Neutrophil (primary cell): ENCODE results near the gene ZNF35.
A peak's percentile ranks its signal among the peaks of the same experiment; 100 is the strongest.

Experiments
- H3K27ac ChIP-seq: fragments of 200-600 bp; sonication (generic); 2 replicates; pipeline ENCODE4 v1.5.1; 2016; ENCODE audit warnings: mild to moderate bottlenecking, moderate library complexity
- H3K27me3 ChIP-seq: fragments of 200-600 bp; sonication (generic); 2 replicates; pipeline ENCODE4 v1.6.0; 2016; ENCODE audit warnings: mild to moderate bottlenecking
- H3K36me3 ChIP-seq: fragments of 200-600 bp; sonication (generic); 2 replicates; pipeline ENCODE4 v1.5.1; 2017
- H3K4me1 ChIP-seq, 2 experiments: fragments of 200-600 bp in 1 of 2; sonication (generic) in 1 of 2; 1 replicate in 1 of 2; 2 replicates in 1 of 2; pipeline versions ENCODE4 v1.5.1 to v1.6.1; 2013 to 2016; ENCODE audit warnings: low read depth in 1 of 2, low read length in 1 of 2, mild to moderate bottlenecking in 1 of 2, moderate library complexity in 1 of 2; ENCODE audit not compliant: control insufficient read depth in 1 of 2, insufficient read depth in 1 of 2
- H3K4me3 ChIP-seq, 2 experiments: fragments of 200-600 bp in 1 of 2; sonication (generic) in 1 of 2; 1 replicate in 1 of 2; 2 replicates in 1 of 2; pipeline ENCODE4 v1.5.1; 2013 to 2016; ENCODE audit warnings: low read depth in 1 of 2, low read length in 1 of 2, mild to moderate bottlenecking in 1 of 2, moderate library complexity in 1 of 2
- H3K9me3 ChIP-seq: fragments of 200-600 bp; sonication (generic); 2 replicates; pipeline ENCODE4 v1.5.1; 2016
- TF ChIP-seq, protein P1 (sequence below): fragments of 200-600 bp; sonication (generic); IDR thresholded peaks from 2 replicates; pipeline ENCODE4 v1.5.1; 2016; ENCODE audit warnings: antibody characterized with exemption

ZNF35 gene

DNA sequence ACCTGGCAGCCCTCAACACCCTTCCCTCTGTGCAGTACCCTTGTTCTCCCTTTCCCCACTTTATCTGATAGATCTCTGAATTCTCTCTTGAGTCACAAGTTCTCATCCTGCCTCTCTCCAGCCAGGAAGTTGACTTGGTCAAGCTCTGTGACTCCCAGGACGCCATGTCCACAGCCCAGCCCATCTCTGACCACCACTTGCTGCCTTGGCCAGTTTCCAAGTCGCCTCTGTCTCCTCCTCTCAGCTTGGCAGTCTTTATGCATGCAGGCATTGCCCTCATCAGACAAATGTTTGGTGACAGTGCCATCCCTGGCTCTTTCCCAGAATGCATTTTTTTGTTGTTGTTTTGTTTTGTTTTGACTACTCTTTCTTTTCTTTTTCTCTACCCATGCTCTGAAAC is 25.7 kb downstream of the ZNF35 start:
- no peaks in the 10 kb centered on the region for H3K36me3 ChIP-seq
- H3K9me3 ChIP-seq: no peaks in the 10 kb centered on the region
- TF ChIP-seq, protein P1, sequence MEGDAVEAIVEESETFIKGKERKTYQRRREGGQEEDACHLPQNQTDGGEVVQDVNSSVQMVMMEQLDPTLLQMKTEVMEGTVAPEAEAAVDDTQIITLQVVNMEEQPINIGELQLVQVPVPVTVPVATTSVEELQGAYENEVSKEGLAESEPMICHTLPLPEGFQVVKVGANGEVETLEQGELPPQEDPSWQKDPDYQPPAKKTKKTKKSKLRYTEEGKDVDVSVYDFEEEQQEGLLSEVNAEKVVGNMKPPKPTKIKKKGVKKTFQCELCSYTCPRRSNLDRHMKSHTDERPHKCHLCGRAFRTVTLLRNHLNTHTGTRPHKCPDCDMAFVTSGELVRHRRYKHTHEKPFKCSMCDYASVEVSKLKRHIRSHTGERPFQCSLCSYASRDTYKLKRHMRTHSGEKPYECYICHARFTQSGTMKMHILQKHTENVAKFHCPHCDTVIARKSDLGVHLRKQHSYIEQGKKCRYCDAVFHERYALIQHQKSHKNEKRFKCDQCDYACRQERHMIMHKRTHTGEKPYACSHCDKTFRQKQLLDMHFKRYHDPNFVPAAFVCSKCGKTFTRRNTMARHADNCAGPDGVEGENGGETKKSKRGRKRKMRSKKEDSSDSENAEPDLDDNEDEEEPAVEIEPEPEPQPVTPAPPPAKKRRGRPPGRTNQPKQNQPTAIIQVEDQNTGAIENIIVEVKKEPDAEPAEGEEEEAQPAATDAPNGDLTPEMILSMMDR: no peak
- H3K4me3 ChIP-seq: no peak overlapping the region
- no peaks in the 10 kb centered on the region for H3K27me3 ChIP-seq
- no peaks in the 10 kb centered on the region for H3K4me1 ChIP-seq
- no peak overlapping the region for H3K27ac ChIP-seq

DNA sequence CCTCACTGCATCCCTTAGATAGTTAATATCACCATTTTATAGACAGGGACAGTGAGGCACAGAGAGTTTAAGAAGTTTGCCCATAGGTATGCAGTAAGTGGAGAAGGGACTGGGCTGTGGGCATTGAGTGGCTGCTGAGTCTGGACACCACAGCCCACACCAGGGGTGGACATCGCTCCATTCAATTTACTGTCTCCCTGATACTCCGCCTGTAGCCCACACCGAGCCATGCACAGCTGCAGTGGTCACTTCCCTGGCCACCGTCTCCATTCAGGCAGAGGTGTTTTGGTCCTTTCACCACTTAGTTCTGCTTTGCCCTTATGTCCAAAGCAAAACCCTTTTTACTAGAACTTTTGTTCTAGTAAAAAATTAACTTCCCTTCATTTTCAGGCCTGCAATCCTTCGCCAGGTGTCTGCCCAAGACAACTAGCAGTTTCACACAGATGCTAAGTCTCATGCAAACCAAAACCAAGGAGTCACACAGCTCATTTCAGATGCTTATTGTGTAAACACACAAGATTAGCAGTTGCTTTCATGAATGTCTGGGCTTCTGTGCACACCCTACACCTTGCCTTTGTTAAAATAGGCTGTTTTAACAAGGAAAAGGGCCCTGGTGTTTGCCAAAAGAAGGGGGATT is 30.1 kb downstream of the ZNF35 start:
- Histone ChIP-seq H3K27me3 (no peaks in the 10 kb centered on the region), H3K36me3 (no peaks in the 10 kb centered on the region), H3K9me3 (no peaks in the 10 kb centered on the region), H3K4me1 (no peaks in the 10 kb centered on the region), H3K27ac (no peak overlapping the region), H3K4me3 (no peak overlapping the region)
- TF ChIP-seq, protein P1: no peak

DNA sequence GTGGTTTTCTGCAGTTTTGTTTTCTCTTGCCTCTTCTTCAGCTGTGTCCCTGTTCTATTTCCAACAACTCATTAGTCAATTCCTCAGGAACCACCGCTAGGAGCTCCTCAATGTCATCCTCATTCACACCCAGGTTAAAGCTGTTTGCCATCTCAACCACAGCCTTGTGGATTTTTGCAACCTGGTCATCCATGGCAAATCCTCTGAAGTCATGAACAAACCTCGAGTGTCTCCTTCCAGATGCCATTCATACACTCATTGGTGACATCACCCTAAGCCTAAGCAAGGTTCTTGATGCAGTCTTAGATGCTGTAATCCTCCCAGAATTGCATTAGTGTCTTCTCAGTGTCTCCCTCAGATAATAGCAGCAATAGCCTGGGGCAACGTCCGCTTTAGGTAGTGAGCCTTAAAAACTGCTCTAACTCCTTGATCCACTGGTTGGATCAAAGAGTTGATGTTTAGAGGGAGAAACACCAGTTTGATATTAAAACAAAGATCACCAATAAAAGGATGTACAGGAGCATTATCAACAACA is 32.5 kb downstream of the ZNF35 start:
- no peak overlapping the region for H3K27ac ChIP-seq
- peaks cover 3 to 12% of the 10 kb centered on the region in 2 experiments for H3K4me1 ChIP-seq
- H3K9me3 ChIP-seq: no peaks in the 10 kb centered on the region
- no peak overlapping the region for H3K4me3 ChIP-seq
- TF ChIP-seq, protein P1: no peak
- peaks cover 21% of the 10 kb centered on the region for H3K27me3 ChIP-seq
- H3K36me3 ChIP-seq: no peaks in the 10 kb centered on the region

DNA sequence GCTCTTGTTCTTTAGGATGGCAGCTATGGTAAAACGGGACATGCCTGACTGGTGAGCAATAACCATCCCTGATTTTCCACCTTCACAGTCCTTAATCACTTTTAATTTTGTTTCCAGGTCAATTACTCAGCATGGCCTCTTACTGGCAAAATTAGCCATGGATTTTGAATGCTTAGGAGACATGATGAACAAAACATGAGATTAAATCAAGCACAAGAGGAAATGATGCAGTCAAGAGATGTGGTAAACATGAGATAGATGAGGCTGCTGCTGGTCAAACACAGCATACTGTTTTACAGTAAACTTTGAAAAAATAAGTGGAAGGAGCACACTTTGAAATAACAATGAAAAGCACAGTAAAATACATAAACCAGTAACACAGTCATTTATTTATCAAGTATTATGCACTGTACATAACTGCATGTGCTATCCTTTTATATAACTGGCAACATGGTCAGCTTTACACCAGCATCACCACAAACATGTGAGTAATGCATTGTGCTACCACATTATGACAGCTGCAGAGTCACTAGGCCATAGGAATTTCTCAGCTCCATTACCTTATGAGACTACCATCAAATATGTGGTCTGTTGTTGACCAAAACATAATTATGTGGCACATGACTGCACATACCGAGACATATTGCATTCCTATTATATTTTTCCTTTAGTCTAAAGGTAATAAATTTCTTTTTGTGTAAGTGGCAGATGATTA is 33.8 kb downstream of the ZNF35 start:
- Histone ChIP-seq H3K9me3 (no peaks in the 10 kb centered on the region), H3K27me3 (peaks cover 32% of the 10 kb centered on the region), H3K27ac (no peak overlapping the region), H3K36me3 (no peaks in the 10 kb centered on the region), H3K4me3 (no peak overlapping the region), H3K4me1 (peaks cover 3 to 12% of the 10 kb centered on the region in 2 experiments)
- TF ChIP-seq, protein P1: no peak

DNA sequence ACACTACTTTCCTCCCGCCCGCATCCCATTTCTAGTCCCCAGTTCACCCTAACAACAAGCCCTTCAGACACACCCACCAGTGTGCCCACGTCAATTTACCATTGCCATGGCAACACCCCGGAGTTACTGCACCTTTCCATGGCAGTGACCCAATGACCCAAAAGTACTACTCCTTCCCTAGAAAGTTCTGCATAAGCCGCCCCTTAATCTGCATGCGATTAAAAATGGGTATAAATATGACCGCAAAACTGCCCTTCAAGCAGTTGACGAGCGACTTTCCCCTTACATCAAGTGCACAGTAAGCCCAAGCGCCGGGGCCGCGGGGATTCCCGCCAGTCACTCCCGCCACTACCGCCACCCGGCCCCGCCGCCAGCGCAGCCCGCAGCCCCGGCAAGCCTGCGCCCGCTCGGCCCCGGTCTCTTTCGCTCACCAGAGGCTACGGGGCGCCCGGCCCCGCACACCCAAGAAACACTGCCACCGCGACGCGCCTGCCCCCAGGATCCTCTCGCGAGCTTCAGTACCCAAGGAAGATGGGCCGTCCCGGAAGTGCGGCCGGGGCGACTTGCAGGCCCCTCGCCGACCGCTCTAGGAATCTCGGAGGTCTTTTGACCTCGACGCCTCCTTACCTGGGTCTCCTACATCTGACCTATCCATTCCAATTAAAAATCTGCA is 36.7 kb downstream of the ZNF35 start:
- Histone ChIP-seq H3K27me3 (peaks cover 42% of the 10 kb centered on the region), H3K36me3 (no peaks in the 10 kb centered on the region), H3K9me3 (no peaks in the 10 kb centered on the region), H3K4me3 (peak overlapping the region; percentile 46 to 56), H3K27ac (no peak overlapping the region), H3K4me1 (peaks cover 3 to 12% of the 10 kb centered on the region in 2 experiments)
- TF ChIP-seq, protein P1: no peak
